ENCODE measurements around the gene NOX5.

The NOX5 gene

DNA sequence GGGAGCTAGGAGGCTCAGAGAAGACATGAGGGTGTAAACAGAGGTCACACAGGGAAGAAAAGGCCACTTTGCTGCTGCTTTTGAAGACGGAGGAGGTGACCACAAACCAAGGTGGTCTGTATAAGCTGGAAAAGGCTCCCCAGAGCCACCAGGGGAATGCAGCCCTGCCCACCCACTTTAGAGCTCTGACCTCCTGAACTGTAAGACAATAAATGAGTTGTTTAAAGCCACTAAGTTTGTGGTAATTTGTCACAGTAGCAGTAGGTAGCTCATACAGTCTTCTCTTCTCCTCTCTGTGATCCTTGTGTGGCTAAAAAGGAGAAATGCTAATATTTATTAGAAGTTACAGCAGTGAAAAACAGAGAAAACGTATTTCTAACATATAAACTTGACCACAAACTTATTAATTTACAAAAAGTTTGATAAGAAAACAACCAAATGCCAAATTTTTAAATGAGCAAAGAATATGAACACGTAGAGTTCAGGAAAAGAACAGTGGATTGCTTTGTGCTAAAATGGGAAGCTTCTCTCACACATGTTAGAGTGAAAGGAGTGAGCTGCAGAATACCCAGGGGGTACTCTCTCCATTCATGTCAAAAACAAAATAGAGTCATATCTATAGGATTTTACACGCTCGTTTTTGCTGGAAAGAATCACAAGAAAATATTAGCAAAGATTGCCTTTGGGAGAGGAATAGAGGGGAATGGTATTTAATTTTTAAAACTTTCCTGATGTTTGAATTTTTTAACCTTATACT lies 71.0 kb downstream of the NOX5 start:
- no peak for DNase-seq

- no peak for DNase-seq
Observed at GRCh38 chr15:69086427-69087204, 72.1 kb downstream of the NOX5 start.

GRCh38 chr15:69087366-69087976 lies 73.0 kb downstream of the NOX5 start:
- DNase-seq = no peak

- DNase-seq = no peak
Observed at GRCh38 chr15:69088300-69088965, 73.9 kb downstream of the NOX5 start.

GRCh38 chr15:69089258-69089657 lies 74.8 kb downstream of the NOX5 start:
- DNase-seq = no peak

GRCh38 chr15:69090197-69090948 lies 75.9 kb downstream of the NOX5 start:
- DNase-seq = no peak

- no peak for DNase-seq
Observed at GRCh38 chr15:69091654-69092053, 77.2 kb downstream of the NOX5 start.

DNA sequence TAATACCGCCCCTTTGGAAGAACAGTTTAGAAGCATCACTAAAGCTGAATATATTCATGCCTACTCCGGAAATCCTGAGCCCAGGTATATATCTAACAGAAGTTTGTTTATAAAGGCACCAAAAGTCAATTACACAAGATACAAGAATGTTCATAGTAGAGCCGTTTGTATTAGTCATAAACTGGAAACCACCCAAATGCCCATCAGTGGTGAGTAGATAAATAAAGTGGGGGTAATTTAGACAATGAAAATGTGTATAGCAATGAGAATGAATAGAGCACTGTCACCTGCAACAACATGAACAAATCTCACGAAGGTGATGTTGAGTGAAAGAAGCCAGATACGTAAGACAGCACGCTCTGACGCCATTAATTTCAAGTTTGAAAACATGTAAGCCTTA lies 77.7 kb downstream of the NOX5 start:
- no peak for DNase-seq

- peak; percentile 12 for DNase-seq
Observed at GRCh38 chr15:69093127-69093526, 78.6 kb downstream of the NOX5 start.

DNA sequence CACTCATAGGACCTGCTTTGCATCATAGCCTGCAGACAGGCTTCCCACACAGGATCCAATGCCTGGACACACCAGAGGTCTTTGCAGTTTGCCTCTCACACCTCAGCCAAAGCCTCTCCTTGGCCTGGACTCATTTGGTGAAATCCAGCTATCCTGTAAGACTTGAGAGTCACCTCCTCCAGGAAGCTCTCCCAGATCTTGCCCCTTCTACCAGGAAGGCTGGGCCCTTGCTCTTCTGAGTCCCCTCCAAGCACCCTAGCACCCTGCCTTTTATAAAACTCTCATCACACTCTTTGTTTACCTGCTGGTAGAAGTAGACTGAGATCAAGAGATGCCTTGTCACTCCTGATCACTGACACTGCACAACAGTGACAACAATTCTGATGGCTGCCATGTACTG lies 79.1 kb downstream of the NOX5 start:
- DNase-seq = no peak

- no peak for DNase-seq
Observed at GRCh38 chr15:69094124-69094921, 79.8 kb downstream of the NOX5 start.

- no peak for DNase-seq
Observed at GRCh38 chr15:69095274-69095673, 80.8 kb downstream of the NOX5 start.

DNA sequence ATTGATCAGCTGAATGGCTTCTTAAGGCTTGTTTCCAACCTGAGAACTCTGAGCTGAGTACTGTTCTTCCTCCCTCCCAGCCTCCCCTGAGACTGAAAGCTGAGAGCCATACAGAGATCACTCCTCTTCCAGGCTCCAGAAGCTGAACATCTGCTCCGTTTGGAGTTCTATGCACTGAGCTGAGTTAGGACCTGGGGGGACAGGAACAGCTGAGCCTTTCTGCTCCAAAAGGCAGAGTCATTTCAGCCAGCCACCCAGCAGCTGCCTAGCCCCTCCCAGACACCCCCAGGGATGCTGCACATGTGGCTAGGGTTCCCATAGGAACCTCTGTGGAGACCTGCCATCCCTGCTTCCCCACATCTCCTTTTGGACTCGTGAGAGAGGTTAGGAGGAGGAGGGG lies 81.7 kb downstream of the NOX5 start:
- no peak for DNase-seq

- DNase-seq = no peak
Observed at GRCh38 chr15:69096626-69097025, 82.1 kb downstream of the NOX5 start.

- DNase-seq = no peak
Observed at GRCh38 chr15:69098771-69099170, 84.3 kb downstream of the NOX5 start.

- DNase-seq = no peak
Observed at GRCh38 chr15:69099941-69100340, 85.4 kb downstream of the NOX5 start.

- no peak for DNase-seq
Observed at GRCh38 chr15:69100821-69101220, 86.3 kb downstream of the NOX5 start.

DNA sequence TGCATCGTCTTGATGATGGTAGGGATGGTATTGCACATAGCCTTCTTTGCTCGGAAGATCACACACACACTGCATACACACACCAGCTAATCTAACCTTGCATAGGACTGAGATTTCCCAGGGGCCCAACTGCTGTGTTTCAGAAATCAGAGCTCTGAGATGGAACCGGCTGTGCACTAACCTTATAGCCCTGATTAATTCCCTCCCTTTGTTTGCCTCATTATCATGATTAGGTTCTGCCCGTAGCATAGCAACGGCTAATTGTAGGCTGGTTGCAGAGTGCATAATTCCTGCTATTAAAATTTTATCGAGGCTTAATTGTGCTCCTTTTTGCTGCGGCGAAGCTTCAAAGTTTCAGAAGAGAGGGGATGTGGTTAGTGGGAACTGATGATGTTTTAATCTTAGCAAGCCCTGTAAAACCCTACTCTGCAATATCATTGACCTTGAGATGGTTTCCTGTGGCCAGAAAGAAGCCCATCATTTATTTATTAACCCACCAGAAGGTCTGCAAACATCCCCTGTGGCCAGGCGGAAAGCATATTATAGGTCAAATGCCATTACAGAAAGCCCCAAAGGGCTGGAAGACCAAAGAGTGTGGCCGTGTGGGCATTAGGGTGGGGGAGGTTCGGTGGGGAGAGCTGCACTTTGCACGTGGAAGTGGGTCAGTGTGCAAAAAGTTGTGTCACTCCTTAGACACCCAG lies 89.7 kb downstream of the NOX5 start:
- no peak for DNase-seq

DNA sequence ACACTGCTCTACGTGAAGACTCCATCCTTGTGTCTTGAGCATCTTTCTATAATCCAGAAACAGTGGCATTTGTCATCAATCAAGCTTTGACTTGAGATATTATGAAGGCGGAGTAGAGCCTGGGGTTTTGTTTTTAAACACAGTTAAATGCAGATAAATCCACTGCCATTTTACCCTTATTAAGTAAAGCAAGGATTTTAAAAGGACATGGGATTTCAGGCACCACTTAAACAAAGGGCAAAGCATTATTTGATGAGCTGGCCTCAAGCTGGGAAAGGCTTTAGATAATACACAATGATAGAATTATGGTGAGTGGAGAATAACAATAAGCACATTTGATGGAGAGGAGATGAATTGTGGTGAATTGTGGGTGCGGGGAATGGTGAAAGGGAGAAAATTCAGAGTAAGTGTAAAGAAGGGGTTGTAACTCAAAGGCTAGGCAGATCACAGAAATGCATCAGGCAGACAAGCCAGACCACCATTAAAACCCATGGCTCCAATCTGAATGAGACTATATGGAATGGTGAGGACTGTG lies 91.0 kb downstream of the NOX5 start:
- no peak for DNase-seq

DNA sequence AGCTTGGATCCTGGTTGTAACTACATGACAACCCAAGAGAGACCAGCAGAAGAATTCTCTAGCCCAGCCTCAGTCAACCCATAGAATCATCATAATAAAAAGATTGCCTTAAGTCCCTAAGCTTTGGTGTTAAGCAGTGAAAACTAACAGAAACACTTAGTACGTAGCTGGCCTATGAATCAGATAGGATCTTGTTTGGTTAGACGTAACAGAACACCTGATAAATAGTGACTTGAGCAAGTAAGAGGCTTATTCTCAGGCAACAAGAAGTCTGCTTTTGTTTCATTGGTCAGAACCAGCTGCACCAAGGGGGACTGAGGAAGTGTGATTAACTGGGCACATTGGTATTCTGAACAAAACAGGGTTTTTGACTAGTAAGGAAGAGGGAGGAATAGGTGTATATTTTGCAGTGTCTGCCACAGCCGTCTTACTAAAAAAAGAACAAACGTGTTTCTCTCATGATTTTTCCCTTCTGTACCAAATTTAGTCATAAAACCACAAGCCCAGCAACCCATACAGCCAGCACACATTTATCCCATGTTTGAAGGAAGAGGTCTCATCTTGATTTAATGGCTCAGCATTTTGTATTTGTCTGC lies 92.6 kb downstream of the NOX5 start:
- no peak for DNase-seq

All from suppressor macrophage treated with lipopolysaccharide for 4 hours (primary cell).